ENCODE measurements around the gene GALNTL6.
"Not testable (repeated sequence)": the region's sequence is repeated elsewhere in the genome, so short reads cannot be mapped to it uniquely, and the experiment has no call there.

GALNTL6 gene

GRCh38 chr4:172946503-172946902 lies 1133.3 kb downstream of the GALNTL6 start:
- no peak for DNase-seq (ENCODE audit: low spot score)

GRCh38 chr4:172947594-172947993 lies 1134.4 kb downstream of the GALNTL6 start:
- no peak for DNase-seq (ENCODE audit: low spot score)

GRCh38 chr4:172950990-172951389 lies 1137.8 kb downstream of the GALNTL6 start:
- DNase-seq (ENCODE audit: low spot score): no peak

- DNase-seq (ENCODE audit: low spot score): no peak
Observed at GRCh38 chr4:172951679-172952451, 1138.7 kb downstream of the GALNTL6 start.

- no peak for DNase-seq (ENCODE audit: low spot score)
Observed at GRCh38 chr4:172953896-172954568, 1140.8 kb downstream of the GALNTL6 start.

GRCh38 chr4:172956340-172956739 lies 1143.1 kb downstream of the GALNTL6 start:
- DNase-seq (ENCODE audit: low spot score): not testable (repeated sequence)

GRCh38 chr4:172957216-172957615 lies 1144.0 kb downstream of the GALNTL6 start:
- DNase-seq (ENCODE audit: low spot score): no peak

- no peak for DNase-seq (ENCODE audit: low spot score)
Observed at GRCh38 chr4:172962564-172963353, 1149.6 kb downstream of the GALNTL6 start.

- no peak for DNase-seq (ENCODE audit: low spot score)
Observed at GRCh38 chr4:172963498-172964294, 1150.5 kb downstream of the GALNTL6 start.

GRCh38 chr4:172970189-172970588 lies 1157.0 kb downstream of the GALNTL6 start:
- DNase-seq (ENCODE audit: low spot score): not testable (repeated sequence)

GRCh38 chr4:172974586-172974985 lies 1161.4 kb downstream of the GALNTL6 start:
- no peak for DNase-seq (ENCODE audit: low spot score)

GRCh38 chr4:172975651-172976229 lies 1162.5 kb downstream of the GALNTL6 start:
- no peak for DNase-seq (ENCODE audit: low spot score)

- not testable (repeated sequence) for DNase-seq (ENCODE audit: low spot score)
Observed at GRCh38 chr4:172977491-172978041, 1164.4 kb downstream of the GALNTL6 start.

GRCh38 chr4:172978848-172979247 lies 1165.6 kb downstream of the GALNTL6 start:
- no peak for DNase-seq (ENCODE audit: low spot score)

- DNase-seq (ENCODE audit: low spot score): no peak
Observed at GRCh38 chr4:172979332-172979731, 1166.1 kb downstream of the GALNTL6 start.

- no peak for DNase-seq (ENCODE audit: low spot score)
Observed at GRCh38 chr4:172980219-172980618, 1167.0 kb downstream of the GALNTL6 start.

GRCh38 chr4:172982151-172982590 lies 1169.0 kb downstream of the GALNTL6 start:
- DNase-seq (ENCODE audit: low spot score): no peak

- no peak for DNase-seq (ENCODE audit: low spot score)
Observed at GRCh38 chr4:172983014-172983413, 1169.8 kb downstream of the GALNTL6 start.

GRCh38 chr4:172983631-172984030 lies 1170.4 kb downstream of the GALNTL6 start:
- no peak for DNase-seq (ENCODE audit: low spot score)

GRCh38 chr4:172985552-172985951 lies 1172.3 kb downstream of the GALNTL6 start:
- no peak for DNase-seq (ENCODE audit: low spot score)

GRCh38 chr4:172986114-172986513 lies 1172.9 kb downstream of the GALNTL6 start:
- DNase-seq (ENCODE audit: low spot score): no peak

Measured in CD4-positive, alpha-beta T cell treated with Interleukin-2 at 100 ng/mL for 4 hours (primary cell).